AML-193 (cell line): ENCODE measurements around the gene HS3ST6.
A peak's percentile ranks its signal among the peaks of the same experiment; 100 is the strongest.
"Not testable (repeated sequence)": the region's sequence is repeated elsewhere in the genome, so short reads cannot be mapped to it uniquely, and the experiment has no call there.

Experiments used
- DNase-seq, 2 experiments: peaks; one replicate each; lab custom pipeline; 2025; lab: John Stamatoyannopoulos, UW

HS3ST6 gene

GRCh38 chr16:1907226-1907860, 10.9 kb downstream of the HS3ST6 start:
- DNase-seq = no peak

DNA sequence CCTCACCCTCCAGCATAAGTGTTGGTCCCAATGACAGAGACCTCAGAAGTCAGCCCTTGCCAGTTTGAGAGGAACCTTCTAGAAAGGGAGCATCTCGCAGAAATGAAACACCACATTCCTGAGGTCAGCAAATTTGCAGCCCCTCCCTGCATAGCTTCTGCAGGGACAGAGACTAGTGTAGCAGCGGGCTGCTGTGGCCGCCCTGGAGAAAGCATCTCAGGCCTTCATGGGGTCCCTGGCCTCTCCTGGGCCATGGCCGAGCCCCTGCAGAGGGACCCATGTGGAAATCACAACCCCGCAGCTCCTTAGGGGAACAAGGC, 11.4 kb downstream of the HS3ST6 start:
- DNase-seq = no peak

DNA sequence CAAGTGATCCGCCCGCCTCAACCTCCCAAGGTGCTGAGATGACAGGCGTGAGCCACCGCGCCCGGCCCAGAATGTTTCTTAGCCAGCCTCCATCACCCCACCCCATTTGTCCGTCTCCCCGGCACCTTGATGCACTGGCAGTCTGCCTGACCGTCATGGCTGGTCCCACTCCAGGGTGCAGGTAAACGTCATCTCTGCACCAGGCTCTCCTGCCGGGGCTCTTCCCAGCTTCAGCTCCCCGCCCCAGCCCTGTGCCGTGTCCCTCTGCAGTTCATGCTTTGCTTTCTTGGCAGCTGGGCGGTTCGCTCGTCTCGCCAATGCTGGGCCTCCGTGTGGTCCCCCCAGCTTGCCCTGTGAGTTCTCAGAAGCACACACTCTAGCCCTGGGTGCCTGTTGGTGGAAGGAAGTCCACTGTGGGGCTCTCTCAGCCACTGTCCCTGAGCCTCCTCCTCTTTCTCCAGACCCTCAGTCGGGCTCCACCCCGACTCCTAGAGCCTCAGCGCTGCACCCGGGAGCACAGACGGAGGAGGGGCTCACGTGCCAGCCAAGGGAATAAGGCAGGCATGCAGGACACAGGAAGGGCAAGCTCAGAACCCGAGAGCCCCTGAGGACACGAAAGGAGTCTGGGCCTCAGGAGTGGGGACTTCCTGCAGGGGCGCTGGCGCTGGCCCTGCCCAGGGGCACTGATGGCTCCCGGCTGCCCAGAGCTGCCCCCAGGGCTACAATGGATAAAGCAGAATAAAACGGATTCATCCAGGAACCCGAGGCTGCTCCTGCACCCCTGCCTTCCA, 12.0 kb downstream of the HS3ST6 start:
- no peak for DNase-seq

DNA sequence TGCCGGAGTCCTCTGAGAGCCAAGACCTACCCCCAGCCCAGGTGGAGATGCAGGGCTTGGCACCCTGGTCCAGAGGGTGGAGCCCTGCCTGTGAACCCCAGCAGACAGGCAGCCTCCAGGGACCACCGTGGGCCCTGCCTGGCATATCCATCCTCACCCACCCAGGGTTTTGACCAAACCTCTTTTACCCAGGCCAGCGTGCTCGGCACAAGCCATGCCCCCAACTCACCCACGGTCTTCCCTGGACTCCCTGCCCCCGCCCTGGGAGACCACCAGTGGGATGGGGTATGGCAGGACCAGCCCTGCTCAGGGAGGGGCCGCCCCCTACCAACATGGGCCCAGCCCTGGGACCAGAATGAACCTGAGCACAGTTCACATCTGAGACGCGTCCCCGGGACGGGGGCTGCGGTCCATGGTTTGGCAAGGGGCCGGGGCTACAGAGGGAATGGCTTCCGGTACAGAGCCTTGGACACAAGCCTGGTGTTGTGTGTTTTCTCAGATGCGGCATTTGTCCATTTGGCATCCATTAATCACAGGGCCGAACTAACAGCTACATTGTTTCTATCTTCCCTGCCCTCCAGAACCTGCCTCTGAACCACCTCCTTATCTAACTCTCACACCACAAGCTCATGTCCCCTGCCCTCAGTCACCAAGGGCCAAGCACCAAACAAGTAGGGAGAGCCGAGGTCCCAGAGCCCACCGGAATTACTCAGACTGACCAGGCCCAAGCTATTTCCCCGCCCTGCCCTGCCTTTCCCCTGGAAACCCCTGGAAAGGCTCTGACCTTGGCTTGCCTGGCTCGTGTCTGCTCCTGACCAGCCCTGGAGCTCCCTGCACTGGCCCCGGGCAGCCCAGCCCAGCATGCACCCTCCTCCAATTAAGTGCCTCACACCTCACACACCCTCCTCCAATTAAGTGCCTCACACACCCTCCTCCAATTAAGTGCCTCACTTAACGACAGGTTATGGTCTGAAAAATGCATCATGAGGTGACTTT, 14.1 kb downstream of the HS3ST6 start:
- DNase-seq = no peak

GRCh38 chr16:1903220-1903574, 15.0 kb downstream of the HS3ST6 start:
- DNase-seq = no peak

GRCh38 chr16:1902547-1903219, 15.5 kb downstream of the HS3ST6 start:
- no peak for DNase-seq

DNA sequence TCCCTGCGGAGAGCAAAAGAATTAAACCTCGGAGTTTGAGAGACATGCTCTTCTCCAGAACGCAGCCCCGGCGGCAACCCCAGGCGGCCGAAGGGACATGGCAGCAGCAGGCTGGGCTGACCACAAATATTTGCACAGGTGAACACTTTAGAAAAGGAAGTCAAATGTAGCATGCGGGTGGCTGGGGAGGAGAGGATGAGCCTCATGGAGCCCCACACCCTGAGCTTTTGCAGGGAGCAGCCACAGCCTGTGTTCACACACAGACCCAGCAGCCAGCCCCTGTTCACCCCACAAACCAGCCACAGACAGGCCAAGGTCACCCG, 17.8 kb downstream of the HS3ST6 start:
- no peak for DNase-seq

DNA sequence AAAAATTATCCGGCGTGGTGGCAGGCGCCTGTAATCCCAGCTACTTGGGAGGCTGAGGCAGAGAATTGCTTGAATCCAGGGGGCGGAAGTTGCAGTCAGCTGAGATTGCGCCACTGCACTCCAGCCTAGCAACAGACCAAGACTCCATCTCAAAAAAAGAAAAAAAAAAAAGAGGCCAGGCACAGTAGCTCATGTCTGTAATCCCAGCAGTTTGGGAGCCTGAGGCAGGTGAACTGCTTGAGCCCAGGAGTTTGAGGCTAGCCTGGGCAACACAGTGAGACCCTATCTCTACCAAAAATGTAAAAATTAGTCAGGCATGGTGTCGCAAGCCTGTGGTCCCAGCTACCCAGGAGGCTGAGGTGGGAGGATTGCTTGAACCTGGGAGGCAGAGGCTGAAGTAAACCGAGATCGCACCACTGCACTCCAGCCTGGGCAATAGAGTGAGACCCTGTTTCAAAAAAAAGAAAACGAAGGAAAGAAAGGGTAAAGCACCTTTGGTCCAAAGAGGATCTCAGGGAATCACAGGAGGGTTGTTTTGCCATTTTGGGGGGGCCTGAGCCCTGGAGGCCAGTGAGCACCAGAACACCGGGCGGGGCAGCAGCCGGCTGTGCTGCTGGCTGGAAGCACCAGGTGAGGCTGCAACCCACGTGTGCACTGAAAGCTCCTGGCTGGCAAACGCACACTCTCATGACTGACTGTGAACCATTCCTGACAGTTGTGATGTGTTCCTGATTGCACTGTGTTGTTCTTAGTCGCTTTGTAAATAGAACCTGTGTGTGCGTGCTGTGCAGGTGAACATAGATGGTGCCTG, 18.4 kb downstream of the HS3ST6 start:
- no peak for DNase-seq

GRCh38 chr16:1897692-1898091, 20.5 kb downstream of the HS3ST6 start:
- DNase-seq = not testable (repeated sequence)

DNA sequence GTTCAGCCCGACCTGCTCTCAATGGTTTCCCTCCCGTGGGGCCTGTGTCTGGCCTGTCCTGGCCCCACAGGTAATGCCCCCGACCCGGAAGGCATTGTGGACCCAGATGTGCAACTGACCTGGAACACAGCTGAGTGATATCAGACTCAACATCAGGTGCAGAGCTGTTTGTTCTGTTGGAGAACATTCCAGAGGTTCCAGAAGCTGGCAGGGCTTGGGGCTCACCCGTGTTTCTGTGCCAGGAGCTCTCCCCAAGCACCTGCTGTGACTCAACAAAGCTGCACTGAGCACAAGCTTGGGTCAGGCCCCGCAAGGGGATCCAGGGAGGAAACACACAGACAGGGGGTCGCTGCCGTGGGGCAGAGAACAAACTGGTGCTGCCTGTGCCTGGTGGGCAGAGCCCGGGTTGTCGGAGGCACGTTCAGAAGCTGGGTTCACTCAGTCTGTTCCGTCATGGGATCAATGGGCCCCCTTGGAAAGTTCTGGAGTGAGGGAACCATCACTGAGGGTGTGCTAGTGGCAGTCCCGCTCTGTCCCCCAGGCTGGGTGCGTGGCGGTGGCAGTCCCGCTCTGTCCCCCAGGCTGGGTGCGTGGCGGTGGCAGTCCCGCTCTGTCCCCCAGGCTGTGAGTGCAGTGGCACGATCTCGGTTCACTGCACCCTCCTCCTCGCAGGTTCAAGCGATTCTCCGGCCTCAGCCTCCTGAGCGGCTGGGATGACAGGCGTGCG, 22.1 kb downstream of the HS3ST6 start:
- no peak for DNase-seq

- DNase-seq = no peak
Measured at GRCh38 chr16:1895068-1895467, 23.1 kb downstream of the HS3ST6 start.

GRCh38 chr16:1890708-1891050, 27.5 kb downstream of the HS3ST6 start:
- DNase-seq = no peak

- no peak for DNase-seq
Measured at GRCh38 chr16:1890024-1890707, 28.0 kb downstream of the HS3ST6 start.

DNA sequence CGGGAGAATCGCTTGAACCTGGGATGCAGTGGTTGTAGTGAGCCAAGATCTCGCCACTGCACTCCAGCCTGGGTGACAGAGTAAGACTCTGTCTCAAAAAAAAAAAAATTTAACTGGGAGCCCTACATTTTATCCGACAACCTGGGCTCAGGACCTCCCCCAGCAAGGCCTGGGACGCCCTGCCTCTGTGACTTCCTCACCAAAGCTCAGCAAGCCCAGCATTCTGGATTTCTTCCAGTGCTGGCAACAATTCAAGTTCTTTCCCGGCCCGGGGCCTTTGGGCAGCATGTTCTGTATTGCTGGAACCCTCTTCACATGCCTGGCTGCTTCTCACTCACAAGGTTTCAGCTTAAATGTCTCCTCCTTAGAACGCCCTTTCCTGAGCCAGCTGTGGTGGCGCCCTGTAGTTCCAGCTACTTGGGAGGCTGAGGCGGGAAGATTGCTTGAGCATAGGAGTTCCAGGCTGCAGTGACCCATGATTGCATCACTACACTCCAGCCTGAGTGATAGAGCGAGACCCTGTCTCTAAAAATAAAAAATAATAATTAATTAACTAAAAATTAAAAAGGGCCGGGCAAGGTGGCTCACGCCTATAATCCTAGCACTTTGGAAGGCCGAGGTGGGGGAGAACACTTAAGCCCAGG, 30.4 kb downstream of the HS3ST6 start:
- no peak for DNase-seq

GRCh38 chr16:1884889-1885288, 33.3 kb downstream of the HS3ST6 start:
- no peak for DNase-seq

DNA sequence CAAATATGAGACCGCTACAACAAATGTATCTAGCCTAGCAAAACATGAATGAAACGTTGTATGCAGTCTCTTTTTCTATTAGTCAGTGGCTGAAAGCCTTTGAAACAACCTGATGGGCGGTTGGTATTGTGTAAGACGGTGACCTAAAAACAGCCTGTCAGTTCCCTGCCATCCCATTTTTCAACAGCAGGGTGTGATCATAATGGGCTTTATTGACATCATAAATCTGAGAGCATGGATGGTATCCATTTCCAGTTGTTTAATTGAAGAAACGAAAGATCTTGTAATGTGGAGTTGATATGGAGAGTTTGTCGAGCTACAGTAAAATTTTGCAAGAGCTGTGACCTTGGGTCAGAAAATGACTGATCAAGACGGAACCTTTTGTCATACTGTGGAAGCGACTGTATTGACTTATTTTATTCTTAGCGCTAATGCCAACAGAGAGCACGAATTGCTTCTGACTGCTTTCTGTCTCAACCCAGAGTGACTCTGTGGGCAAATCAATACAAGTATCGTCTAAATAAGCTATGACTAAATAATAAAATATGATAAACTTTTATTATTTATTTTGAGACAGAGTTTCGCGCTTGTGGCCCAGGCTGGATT, 34.0 kb downstream of the HS3ST6 start:
- peak; percentile 69 to 71 for DNase-seq

GRCh38 chr16:1881172-1881571, 37.0 kb downstream of the HS3ST6 start:
- not testable (repeated sequence) for DNase-seq

DNA sequence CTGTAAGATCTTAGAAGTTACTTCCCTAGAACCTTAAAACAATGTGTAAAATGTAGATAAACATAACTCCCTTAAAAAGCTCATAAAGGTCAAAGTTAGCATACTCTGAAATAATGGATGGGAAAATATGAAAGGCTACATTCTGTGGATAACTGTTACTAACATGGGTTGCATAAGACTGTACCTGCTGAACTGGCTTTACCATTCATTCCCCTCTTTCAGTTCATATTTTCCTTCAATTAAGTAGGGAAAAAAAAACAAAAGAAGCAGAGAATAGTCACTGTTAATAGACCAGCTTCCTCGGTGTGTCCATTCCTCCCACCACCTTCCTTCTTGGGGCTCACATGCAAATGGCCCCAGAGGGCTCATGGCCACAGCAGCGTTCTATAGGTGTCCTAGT, 38.7 kb downstream of the HS3ST6 start:
- no peak for DNase-seq

DNA sequence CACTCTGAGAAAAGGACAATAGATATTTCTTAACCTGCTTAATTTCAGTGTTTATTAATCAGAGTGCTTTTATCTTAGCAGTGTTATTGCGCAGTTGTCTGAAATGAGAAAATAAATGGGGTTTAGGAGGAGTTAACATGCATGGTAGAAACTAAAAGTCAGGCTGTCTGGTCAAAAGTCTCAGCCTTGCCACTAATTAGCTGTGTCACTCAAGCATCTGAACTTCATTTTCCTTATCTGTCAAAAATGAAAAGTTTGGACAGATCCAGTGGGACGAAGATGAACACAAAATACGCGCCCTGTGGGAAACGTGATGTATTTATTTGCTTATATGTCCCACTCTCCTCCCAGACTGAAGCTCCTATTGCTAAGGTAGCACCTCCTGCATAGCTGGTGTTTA, 40.0 kb downstream of the HS3ST6 start:
- DNase-seq = no peak
